GM12865 (cell line): Measurements from ENCODE around the gene ITGB3.

Experiments
- DNase-seq: peaks from one replicate; pipeline ENCODE4 v3.0.0; 2010; ENCODE audit warnings: low read depth
- H3K4me3 ChIP-seq: 2 replicates; pipeline ENCODE4 v1.5.1; 2011; ENCODE audit warnings: mild to moderate bottlenecking, low read depth, low read length, control low read depth
- TF ChIP-seq, protein P1 (sequence below): IDR thresholded peaks from 2 replicates; pipeline ENCODE4 v1.5.1; 2011; ENCODE audit warnings: low read length, control low read depth, low read depth, inconsistent platforms; ENCODE audit not compliant: insufficient read depth; ENCODE audit errors: missing control alignments

ITGB3 gene

DNA sequence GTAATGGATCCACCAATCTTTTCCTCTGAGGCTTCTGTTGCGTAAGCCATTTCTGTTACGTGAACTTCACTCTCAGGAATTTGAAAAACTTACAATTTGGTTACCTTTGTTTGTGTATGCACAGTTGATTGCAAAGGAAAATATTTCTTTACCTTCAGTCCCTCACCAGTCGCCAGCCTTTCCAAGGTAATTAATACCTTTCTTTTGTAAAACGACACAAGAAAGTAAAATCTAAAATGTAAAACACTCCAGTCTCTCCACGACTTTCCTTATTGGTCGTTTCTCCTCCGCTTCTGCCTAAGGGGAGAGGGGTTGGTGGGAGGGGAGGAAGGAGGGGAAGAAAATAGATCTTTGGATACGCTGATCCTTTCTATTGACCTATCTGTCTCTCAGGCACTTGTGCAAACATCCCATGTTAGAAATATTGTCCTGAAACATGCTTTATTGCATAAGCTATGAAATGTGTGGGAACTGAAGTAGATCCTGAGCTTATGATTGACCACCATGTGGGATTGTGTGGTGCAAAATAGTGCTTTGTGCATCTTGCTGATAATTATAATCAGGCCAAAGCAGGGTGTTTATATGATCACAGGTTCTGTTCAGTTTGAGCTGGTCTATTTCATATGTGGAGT, 37.7 kb downstream of the ITGB3 start:
- no peak for DNase-seq
- H3K4me3 ChIP-seq = no peak overlapping the region
- TF ChIP-seq, protein P1, sequence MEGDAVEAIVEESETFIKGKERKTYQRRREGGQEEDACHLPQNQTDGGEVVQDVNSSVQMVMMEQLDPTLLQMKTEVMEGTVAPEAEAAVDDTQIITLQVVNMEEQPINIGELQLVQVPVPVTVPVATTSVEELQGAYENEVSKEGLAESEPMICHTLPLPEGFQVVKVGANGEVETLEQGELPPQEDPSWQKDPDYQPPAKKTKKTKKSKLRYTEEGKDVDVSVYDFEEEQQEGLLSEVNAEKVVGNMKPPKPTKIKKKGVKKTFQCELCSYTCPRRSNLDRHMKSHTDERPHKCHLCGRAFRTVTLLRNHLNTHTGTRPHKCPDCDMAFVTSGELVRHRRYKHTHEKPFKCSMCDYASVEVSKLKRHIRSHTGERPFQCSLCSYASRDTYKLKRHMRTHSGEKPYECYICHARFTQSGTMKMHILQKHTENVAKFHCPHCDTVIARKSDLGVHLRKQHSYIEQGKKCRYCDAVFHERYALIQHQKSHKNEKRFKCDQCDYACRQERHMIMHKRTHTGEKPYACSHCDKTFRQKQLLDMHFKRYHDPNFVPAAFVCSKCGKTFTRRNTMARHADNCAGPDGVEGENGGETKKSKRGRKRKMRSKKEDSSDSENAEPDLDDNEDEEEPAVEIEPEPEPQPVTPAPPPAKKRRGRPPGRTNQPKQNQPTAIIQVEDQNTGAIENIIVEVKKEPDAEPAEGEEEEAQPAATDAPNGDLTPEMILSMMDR = no peak

DNA sequence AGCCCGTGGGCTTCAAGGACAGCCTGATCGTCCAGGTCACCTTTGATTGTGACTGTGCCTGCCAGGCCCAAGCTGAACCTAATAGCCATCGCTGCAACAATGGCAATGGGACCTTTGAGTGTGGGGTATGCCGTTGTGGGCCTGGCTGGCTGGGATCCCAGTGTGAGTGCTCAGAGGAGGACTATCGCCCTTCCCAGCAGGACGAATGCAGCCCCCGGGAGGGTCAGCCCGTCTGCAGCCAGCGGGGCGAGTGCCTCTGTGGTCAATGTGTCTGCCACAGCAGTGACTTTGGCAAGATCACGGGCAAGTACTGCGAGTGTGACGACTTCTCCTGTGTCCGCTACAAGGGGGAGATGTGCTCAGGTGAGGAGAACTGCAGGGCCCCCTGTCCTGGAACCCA, 38.6 kb downstream of the ITGB3 start:
- TF ChIP-seq, protein P1 = no peak
- no peak for DNase-seq
- no peak overlapping the region for H3K4me3 ChIP-seq

DNA sequence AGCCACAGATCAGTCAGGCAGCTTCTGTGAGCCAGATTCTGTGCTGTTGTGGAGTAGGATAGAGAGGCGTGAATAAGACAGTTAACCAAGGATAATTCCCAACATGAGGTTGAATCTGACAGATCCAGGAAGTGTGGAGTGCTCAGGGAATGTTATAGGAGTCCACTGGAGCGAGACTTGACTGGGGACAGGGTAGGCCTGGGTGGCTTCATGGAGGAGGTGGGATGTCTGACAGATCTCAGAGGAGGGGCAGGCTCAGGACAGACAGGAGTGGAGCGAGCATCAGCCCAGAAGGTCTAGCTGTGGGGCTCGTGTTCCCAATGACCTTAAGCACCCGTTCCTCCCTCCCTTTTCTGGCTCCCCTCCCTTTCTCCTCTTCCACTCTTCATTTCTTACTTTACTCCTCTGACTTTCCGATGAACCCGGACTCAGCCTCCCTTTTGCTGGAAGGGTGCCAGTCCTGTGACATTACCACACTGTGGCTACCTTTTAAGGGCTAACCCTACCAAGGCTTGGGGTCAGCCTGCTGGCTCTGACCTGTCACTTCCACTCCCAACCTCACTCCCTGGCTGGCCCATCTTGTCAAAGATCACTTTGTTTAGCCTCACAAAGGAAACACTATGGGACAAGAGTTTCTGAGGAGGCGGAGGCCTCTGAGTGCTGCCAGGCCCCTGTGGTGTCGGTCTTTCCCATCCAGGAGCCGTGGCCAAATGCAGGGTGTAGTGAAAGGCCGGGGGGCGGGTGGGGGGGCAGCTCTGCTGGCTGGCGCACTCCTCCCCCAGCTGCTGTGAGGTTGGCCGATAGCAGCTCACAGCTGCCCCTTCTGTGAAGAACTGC, 41.6 kb downstream of the ITGB3 start:
- no peak overlapping the region for H3K4me3 ChIP-seq
- DNase-seq = no peak
- TF ChIP-seq, protein P1 = no peak

- H3K4me3 ChIP-seq = no peak overlapping the region
- DNase-seq = no peak
- TF ChIP-seq, protein P1 = no peak
Measured at GRCh38 chr17:47295874-47296255, 42.2 kb downstream of the ITGB3 start.

DNA sequence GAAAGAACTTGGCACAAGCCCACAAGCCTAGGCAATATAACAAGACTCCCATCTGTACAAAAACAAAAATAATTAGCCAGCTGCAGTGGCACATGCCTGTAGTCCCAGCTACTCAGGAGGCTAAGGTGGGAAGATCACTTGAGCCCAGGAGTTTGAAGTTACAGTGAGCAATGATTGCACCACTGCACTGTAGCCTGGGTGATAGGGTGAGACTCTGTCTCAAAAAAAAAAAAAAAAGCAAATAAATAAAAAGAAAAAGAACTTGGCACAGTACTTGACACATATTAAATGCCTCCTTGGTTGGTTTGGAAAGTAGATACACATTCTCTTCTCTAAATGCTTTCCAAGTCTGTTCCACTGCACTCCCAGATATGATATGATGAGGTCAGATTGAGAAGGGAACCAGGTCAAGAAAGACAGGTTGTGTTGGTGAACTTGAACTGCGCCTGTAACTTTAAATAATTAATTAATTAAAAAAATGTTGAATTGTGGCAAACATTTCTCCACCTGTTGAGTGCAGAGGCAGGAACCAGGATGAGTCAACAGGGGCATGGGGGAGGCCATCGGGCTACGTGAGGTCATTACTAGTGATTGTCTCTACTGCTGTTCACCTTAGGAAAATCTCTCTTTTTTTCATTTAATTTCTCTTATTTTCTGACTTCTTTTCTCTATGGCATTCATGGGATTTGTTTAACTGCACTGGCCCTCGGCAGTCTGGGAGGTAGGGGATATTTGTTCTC, 44.2 kb downstream of the ITGB3 start:
- no peak overlapping the region for H3K4me3 ChIP-seq
- DNase-seq = no peak
- TF ChIP-seq, protein P1 = no peak

DNA sequence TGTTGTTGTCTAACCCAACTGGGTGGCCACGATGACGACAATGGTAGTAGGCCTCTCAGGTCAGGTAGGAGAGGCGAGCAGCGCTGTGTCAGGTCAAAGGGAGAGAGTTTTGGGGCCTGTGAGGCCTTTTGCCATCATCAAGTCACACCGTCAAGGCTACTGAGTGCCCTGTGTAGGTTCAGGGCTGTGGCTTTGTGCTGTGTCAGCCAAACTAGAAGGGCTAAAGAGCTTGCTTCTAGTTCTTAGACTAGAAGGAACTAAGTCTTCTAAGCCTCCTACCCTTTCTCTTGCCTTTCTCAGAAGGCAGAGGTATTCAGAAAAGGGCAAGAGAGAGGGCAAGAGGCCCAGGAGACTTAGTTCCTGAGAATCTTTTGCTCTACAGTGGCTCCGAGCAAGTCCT, 45.1 kb downstream of the ITGB3 start:
- no peak for DNase-seq
- TF ChIP-seq, protein P1 = no peak
- no peak overlapping the region for H3K4me3 ChIP-seq
